H1 (cell line): ENCODE results near the gene HTR6. TPM values are rescaled to one million over a fixed set of nuclear protein-coding genes. Genes with fewer than 3 reads are reported as not detected.

ENCODE experiments used
- CTCF ChIA-PET: fragments of 300-600 bp; sonication (Branson Sonifier 250); formaldehyde crosslinking; loops from one replicate; lab custom pipeline; 2021; ENCODE audit not compliant: partially characterized antibody; lab: Charles Lee
- POLR2A ChIA-PET: fragments of 300-600 bp; sonication (Branson Sonifier 250); formaldehyde crosslinking; loops from one replicate; lab custom pipeline; 2021; ENCODE audit warnings: inconsistent platforms; ENCODE audit not compliant: partially characterized antibody; lab: Charles Lee
- DNase-seq, 2 experiments: peaks; one replicate each; pipeline versions ENCODE4 v3.0.0 to v3.0.0-alpha.2; 2010 to 2022; ENCODE audit warnings: low spot score in 2 of 2, low read depth in 1 of 2, mixed read lengths in 1 of 2
- FAIRE-seq: peaks from 2 replicates; lab custom pipeline; 2011; peaks lifted over from hg19 to GRCh38; lab: Jason Lieb, UNC
- H2AFZ ChIP-seq: 2 replicates; pipeline ENCODE4 v1.8.1; 2012; ENCODE audit warnings: low read length, inconsistent platforms
- H2AK5ac ChIP-seq: 2 replicates; pipeline ENCODE4 v1.6.1; 2013; ENCODE audit warnings: low read depth, low read length
- H2BK120ac ChIP-seq: replicated peaks from 2 replicates; pipeline ENCODE3; 2013; ENCODE audit warnings: low read depth, low read length, inconsistent platforms
- H2BK12ac ChIP-seq: 2 replicates; pipeline ENCODE4 v1.6.1; 2013; ENCODE audit warnings: low read depth, low read length
- H2BK15ac ChIP-seq: 2 replicates; pipeline ENCODE4 v1.6.1; 2013; ENCODE audit warnings: low read length
- H2BK20ac ChIP-seq: 2 replicates; pipeline ENCODE4 v1.6.1; 2013; ENCODE audit warnings: low read length
- H2BK5ac ChIP-seq: 2 replicates; pipeline ENCODE4 v1.6.1; 2013; ENCODE audit warnings: low read depth, low read length
- H3K14ac ChIP-seq: 2 replicates; pipeline ENCODE4 v1.6.1; 2013; ENCODE audit warnings: inconsistent platforms; ENCODE audit not compliant: insufficient read length
- H3K18ac ChIP-seq: 2 replicates; pipeline ENCODE4 v1.6.1; 2013; ENCODE audit warnings: low read length; ENCODE audit errors: extremely low read depth
- H3K23ac ChIP-seq: 2 replicates; pipeline ENCODE4 v1.6.1; 2013; ENCODE audit warnings: inconsistent platforms; ENCODE audit not compliant: insufficient read length
- H3K23me2 ChIP-seq: 2 replicates; pipeline ENCODE4 v1.6.1; 2013; ENCODE audit warnings: low read depth, low read length
- H3K27ac ChIP-seq: 2 replicates; pipeline ENCODE4 v1.6.1; 2011; ENCODE audit warnings: low read depth, low read length, inconsistent platforms
- H3K27me3 ChIP-seq, 4 experiments: replicated peaks in 1 of 4; 1 replicate in 1 of 4; 2 replicates in 3 of 4; pipeline versions ENCODE4 v1.6.1 to v1.8.1; 2011 to 2013; ENCODE audit warnings: low read length in 3 of 4, mild to moderate bottlenecking in 3 of 4, inconsistent platforms in 2 of 4, mixed read lengths in 2 of 4, moderate library complexity in 1 of 4; ENCODE audit not compliant: control insufficient read depth in 3 of 4, insufficient read depth in 3 of 4; ENCODE audit errors: extremely low read depth in 1 of 4
- H3K36me3 ChIP-seq, 4 experiments: 2 replicates each; pipeline versions ENCODE4 v1.6.1 to v1.8.1; 2011 to 2013; ENCODE audit warnings: mild to moderate bottlenecking in 4 of 4, low read length in 3 of 4, moderate library complexity in 2 of 4, control low read depth in 1 of 4, inconsistent platforms in 1 of 4; ENCODE audit not compliant: insufficient read depth in 4 of 4, control insufficient read depth in 2 of 4
- H3K4ac ChIP-seq: replicated peaks from 2 replicates; pipeline ENCODE3; 2013; ENCODE audit warnings: low read length, low read depth, mixed read lengths, inconsistent platforms; ENCODE audit not compliant: insufficient read length
- H3K4me1 ChIP-seq, 4 experiments: replicated peaks in 1 of 4; 1 replicate in 1 of 4; 2 replicates in 3 of 4; pipeline versions ENCODE4 v1.6.1 to v1.8.1; 2011 to 2013; ENCODE audit warnings: low read length in 3 of 4, inconsistent platforms in 2 of 4, mixed read lengths in 1 of 4; ENCODE audit not compliant: insufficient read depth in 4 of 4, control insufficient read depth in 3 of 4
- H3K4me2 ChIP-seq, 2 experiments: 2 replicates each; pipeline versions ENCODE4 v1.6.1 to v1.8.1; 2011 to 2013; ENCODE audit warnings: low read depth in 2 of 2, low read length in 2 of 2, control low read depth in 1 of 2, inconsistent platforms in 1 of 2, mild to moderate bottlenecking in 1 of 2; ENCODE audit not compliant: insufficient read depth in 1 of 2
- H3K4me3 ChIP-seq, 4 experiments: fragments of 200-600, 300-600 bp in 1 of 4; sonication (generic), shearing (Covaris generic), sonication (Bioruptor Twin) in 1 of 4; 2 replicates each; pipeline versions ENCODE4 v1.5.1 to v1.8.1; 2011 to 2016; ENCODE audit warnings: low read length in 4 of 4, low read depth in 3 of 4, control low read depth in 2 of 4, inconsistent platforms in 2 of 4, mild to moderate bottlenecking in 2 of 4, mixed read lengths in 1 of 4, moderate library complexity in 1 of 4; ENCODE audit not compliant: insufficient read depth in 2 of 4; ENCODE audit errors: extremely low read depth in 1 of 4
- H3K56ac ChIP-seq: replicated peaks from 2 replicates; pipeline ENCODE3; 2013; ENCODE audit warnings: low read depth, mild to moderate bottlenecking, mixed read lengths, low read length, inconsistent platforms; ENCODE audit not compliant: insufficient read length
- H3K79me1 ChIP-seq: 2 replicates; pipeline ENCODE4 v1.6.1; 2013; ENCODE audit warnings: low read depth, low read length, control low read depth
- H3K79me2 ChIP-seq, 2 experiments: 2 replicates each; pipeline versions ENCODE4 v1.6.1 to v1.8.1; 2012 to 2013; ENCODE audit warnings: low read length in 2 of 2, mild to moderate bottlenecking in 2 of 2, inconsistent platforms in 1 of 2; ENCODE audit not compliant: insufficient read depth in 2 of 2, control insufficient read depth in 1 of 2
- H3K9ac ChIP-seq, 4 experiments: replicated peaks in 1 of 4; 1 replicate in 1 of 4; 2 replicates in 3 of 4; pipeline versions ENCODE4 v1.6.1 to v1.8.1; 2011 to 2013; ENCODE audit warnings: low read depth in 3 of 4, low read length in 3 of 4, control low read depth in 2 of 4, mild to moderate bottlenecking in 2 of 4, moderate library complexity in 2 of 4, inconsistent platforms in 1 of 4; ENCODE audit errors: extremely low read depth in 1 of 4
- H3K9me3 ChIP-seq, 2 experiments: 2 replicates each; pipeline versions ENCODE4 v1.6.1 to v1.8.1; 2012 to 2013; ENCODE audit warnings: mild to moderate bottlenecking in 2 of 2, moderate library complexity in 2 of 2, control low read depth in 1 of 2, inconsistent platforms in 1 of 2, low read depth in 1 of 2, low read length in 1 of 2, mixed read lengths in 1 of 2; ENCODE audit not compliant: insufficient read depth in 2 of 2
- H4K20me1 ChIP-seq, 2 experiments: replicated peaks in 1 of 2; 2 replicates each; pipeline versions ENCODE3 to v1.8.1; 2011 to 2013; ENCODE audit warnings: inconsistent platforms in 2 of 2, low read length in 2 of 2, mild to moderate bottlenecking in 1 of 2; ENCODE audit not compliant: insufficient read depth in 2 of 2, control insufficient read depth in 1 of 2
- H4K5ac ChIP-seq: 2 replicates; pipeline ENCODE4 v1.6.1; 2013; ENCODE audit warnings: low read length, low read depth, mixed read lengths, inconsistent platforms; ENCODE audit not compliant: insufficient read length
- H4K8ac ChIP-seq: 2 replicates; pipeline ENCODE4 v1.8.0; 2013; ENCODE audit warnings: mild to moderate bottlenecking, moderate library complexity, low read length, inconsistent platforms; ENCODE audit not compliant: insufficient read depth; ENCODE audit errors: extremely low read depth
- H4K91ac ChIP-seq: replicated peaks from 2 replicates; pipeline ENCODE3; 2013; ENCODE audit warnings: low read length, mixed read lengths, inconsistent platforms; ENCODE audit not compliant: insufficient read length
- BCL11A ChIP-seq, 2 experiments: IDR thresholded peaks; one replicate each; pipeline ENCODE4 v1.6.1; 2011; ENCODE audit warnings: low read depth in 2 of 2, low read length in 2 of 2, mild to moderate bottlenecking in 2 of 2
- CBX5 ChIP-seq: fragments of 300-800, 300-1000 bp; sonication (generic); IDR thresholded peaks from 2 replicates; pipeline ENCODE4 v1.7.1; 2016; ENCODE audit warnings: antibody characterized with exemption, low read length, low read depth
- NANOG ChIP-seq: IDR thresholded peaks from 2 replicates; pipeline ENCODE4 v1.6.1; 2011; ENCODE audit warnings: low read length, low read depth, mild to moderate bottlenecking, inconsistent platforms; ENCODE audit not compliant: insufficient read depth, poor library complexity, severe bottlenecking
- RXRA ChIP-seq: IDR thresholded peaks from 2 replicates; pipeline ENCODE4 v1.6.1; 2011; ENCODE audit warnings: low read depth, mild to moderate bottlenecking, low read length, moderate library complexity; ENCODE audit not compliant: insufficient read depth
- TAF7 ChIP-seq: optimal IDR thresholded peaks from 2 replicates; pipeline ENCODE3; 2011; ENCODE audit warnings: low read depth, mild to moderate bottlenecking, inconsistent platforms, low read length, moderate library complexity, borderline replicate concordance
- ZNF274 ChIP-seq: IDR thresholded peaks from 2 replicates; pipeline ENCODE4 v1.7.0; 2012; ENCODE audit warnings: low read length, borderline replicate concordance; ENCODE audit errors: extremely low read depth
- WGBS, 2 experiments: shearing (Covaris generic) in 1 of 2; methylation state at CpG; one replicate each; pipeline versions ENCODE4 v1.1.6 to v1.1.7; 2013 to 2015; ENCODE audit warnings: low lambda C conversion rate in 2 of 2, mixed read lengths in 2 of 2, inconsistent platforms in 1 of 2, low coverage in 1 of 2, missing lambda C conversion rate in 1 of 2; ENCODE audit not compliant: insufficient replicate concordance in 2 of 2, insufficient coverage in 1 of 2, insufficient read length in 1 of 2; ENCODE audit errors: extremely low coverage in 1 of 2, missing lambda C conversion rate in 1 of 2; 5-methylcytosine and 5-hydroxymethylcytosine counted together
- polyA plus RNA-seq, 7 experiments: library from polyadenylated mRNA; depleted of rRNA in 3 of 7; stranded (reverse) in 5 of 7; unstranded in 2 of 7; fragments of >200 nt in 5 of 7; fragments of 200-250 nt in 2 of 7; gene quantifications; 1 replicate in 5 of 7; 2 replicates in 1 of 7; 4 replicates in 1 of 7; pipeline versions ENCODE4 v1.2.1 to v1.2.3, GENCODE V29; 2011 to 2013; ENCODE audit warnings: missing spikeins in 2 of 7, mixed read lengths in 2 of 7
- total RNA-seq: library from RNA; stranded (reverse); fragmentation: NEBNext Ultra II Directional; extraction: Animal tissue kit (Norgen Biotek cat#: 25700); gene quantifications from 2 replicates; pipeline ENCODE4 v1.2.1, GENCODE V29; 2021
- TF ChIP-seq, protein P1 (sequence below): IDR thresholded peaks from 2 replicates; pipeline ENCODE4 v1.6.1; 2012; ENCODE audit warnings: inconsistent platforms

HTR6 gene
- total and polyA plus RNA-seq, 2 of the 8 experiments (the other 6 are each of a cell fraction or from before 2014, with no cell fraction given) = 0.76 to 0.95 TPM

DNA sequence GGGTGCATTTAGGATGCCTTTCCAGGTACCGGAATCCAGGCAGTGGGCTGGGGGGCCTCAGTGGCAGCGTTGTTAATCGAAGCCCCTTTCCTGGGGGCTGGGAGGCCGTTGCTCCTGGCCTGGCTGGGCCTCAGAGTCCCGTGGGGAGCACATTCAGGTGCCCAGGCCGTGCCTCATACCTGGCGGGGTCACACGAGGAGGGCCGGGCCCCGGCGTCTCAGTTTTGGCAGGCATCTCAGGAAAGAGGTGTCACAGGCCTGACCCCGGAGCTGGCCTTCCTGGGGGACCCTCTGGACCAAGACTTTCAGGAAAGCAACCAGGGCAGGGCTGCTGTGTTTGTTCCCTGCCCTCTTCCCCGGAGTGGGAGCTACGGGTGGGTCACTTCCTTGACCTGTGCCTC lies 16.4 kb upstream of the HTR6 start:
- Histone ChIP-seq H3K36me3 (no peaks in the 10 kb centered on the region), H3K23ac (no peak overlapping the region), H3K9ac (no peak overlapping the region), H3K14ac (no peak overlapping the region), H3K79me2 (no peaks in the 10 kb centered on the region), H2BK20ac (no peak overlapping the region), H3K4me2 (no peak overlapping the region), H2BK5ac (no peak overlapping the region), H3K4ac (no peak overlapping the region), H2BK15ac (0 out of 2 replicates have a peak overlapping the region, but pooled peaks have one; percentile 29), H3K27me3 (peaks cover 14 to 30% (median 22%) of the 10 kb centered on the region in 4 experiments), H2AFZ (no peak overlapping the region), H4K8ac (no peak overlapping the region), H4K20me1 (peaks cover 0 to 3% of the 10 kb centered on the region in 2 experiments), H4K91ac (no peak overlapping the region), H3K56ac (no peak overlapping the region), H3K27ac (no peak overlapping the region), H4K5ac (no peak overlapping the region), H3K9me3 (no peaks in the 10 kb centered on the region), H3K79me1 (no peaks in the 10 kb centered on the region), H3K23me2 (peaks cover 9% of the 10 kb centered on the region; the same call in 1 of the 2 replicates), H2BK12ac (no peak overlapping the region), H2AK5ac (no peak overlapping the region), H2BK120ac (no peak overlapping the region), H3K4me1 (peaks cover 0 to 10% (median 8%) of the 10 kb centered on the region in 4 experiments; a peak in 5 of 7 replicates), H3K4me3 (no peak overlapping the region), H3K18ac (no peak overlapping the region)
- WGBS, 2 experiments = 89% methylated on average over 14 of the region's 14 CpGs; no CpG with 5 or more reads in 1 of the 2 experiments
- POLR2A ChIA-PET = interaction anchor here (0.8 to 0.9 kb wide), 2 partner anchors 19 to 50 kb away, joined by 3 to 4 read pairs; no protein-coding TSS in a partner anchor
- FAIRE-seq (no peak), DNase-seq (no peak)
- CTCF ChIA-PET = interaction anchor here (0.6 to 7.9 kb wide), 34 partner anchors 8 to 681 kb away, joined by 3 to 63 read pairs (median 4); partner anchors contain the start of genes AKR7A2 and SLC66A1
- no peak for TF ChIP-seq ZNF274
- no peak for TF ChIP-seq NANOG
- no peak for TF ChIP-seq BCL11A (IDR thresholded peaks at IDR 0.05; ENCODE audit: low read depth in 2 of 2, low read length in 2 of 2)
- TF ChIP-seq CBX5 = no peak
- no peak for TF ChIP-seq RXRA
- no peak for TF ChIP-seq TAF7
- TF ChIP-seq, protein P1, sequence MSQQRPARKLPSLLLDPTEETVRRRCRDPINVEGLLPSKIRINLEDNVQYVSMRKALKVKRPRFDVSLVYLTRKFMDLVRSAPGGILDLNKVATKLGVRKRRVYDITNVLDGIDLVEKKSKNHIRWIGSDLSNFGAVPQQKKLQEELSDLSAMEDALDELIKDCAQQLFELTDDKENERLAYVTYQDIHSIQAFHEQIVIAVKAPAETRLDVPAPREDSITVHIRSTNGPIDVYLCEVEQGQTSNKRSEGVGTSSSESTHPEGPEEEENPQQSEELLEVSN = no peak
